HCT116 (cell line): Measurements from ENCODE around the gene MAP4K2. TPM values are rescaled to one million over a fixed set of nuclear protein-coding genes. Genes with fewer than 3 reads are reported as not detected.

Source experiments
- ATAC-seq: fragments of 200-7000 bp; cut with Tn5 transposase; 2 replicates; pipeline ENCODE4 v1.9.1; 2020; ENCODE audit warnings: mild to moderate bottlenecking, moderate library complexity
- BruUV-seq: library from RNA; stranded (reverse); fragments of 400-500 nt; replicated peaks from 2 replicates; lab custom pipeline; 2021; lab: Mats Ljungman, UMichigan
- CTCF ChIA-PET: fragments of 300-600 bp; sonication (Branson Sonifier 250); formaldehyde crosslinking; loops from one replicate; lab custom pipeline; 2021; ENCODE audit warnings: antibody characterized with exemption; lab: Charles Lee
- POLR2A ChIA-PET: fragments of 300-600, 350-600 bp; sonication (Branson Sonifier 250); formaldehyde crosslinking; loops from one replicate; lab custom pipeline; 2021; ENCODE audit warnings: antibody characterized with exemption; lab: Charles Lee
- RAD21 ChIA-PET, 2 experiments: fragments of 300-600 bp; sonication (Branson Sonifier 250); formaldehyde crosslinking; loops; one replicate each; lab custom pipeline; 2023; ENCODE audit warnings: low total read pairs in 2 of 2; ENCODE audit not compliant: uncharacterized antibody in 2 of 2, unreplicated experiment in 2 of 2, low non-redundant PET in 1 of 2; lab: Charles Lee
- DNase-seq: peaks from one replicate; pipeline ENCODE4 v3.0.0-alpha.2; 2010; ENCODE audit warnings: low read depth, low spot score
- H2AFZ ChIP-seq: fragments of 200-600 bp; shearing (Covaris generic), sonication (generic); 2 replicates; pipeline ENCODE4 v1.6.1; 2017; ENCODE audit warnings: low read depth, mixed run types, mixed read lengths, antibody characterized with exemption, low read length; ENCODE audit not compliant: poor library complexity, severe bottlenecking
- H3K27ac ChIP-seq: 2 replicates; pipeline ENCODE4 v1.5.1; 2012; ENCODE audit warnings: low read depth, low read length
- H3K27me3 ChIP-seq: fragments of 200-600 bp; sonication (generic); 2 replicates; pipeline ENCODE4 v1.6.1; 2016; ENCODE audit warnings: mixed run types, low read length, mixed read lengths; ENCODE audit not compliant: insufficient read depth
- H3K36me3 ChIP-seq, 2 experiments: fragments of 200-500 bp in 1 of 2; fragments of 200-600 bp in 1 of 2; sonication (Bioruptor generic) in 1 of 2; sonication (generic) in 1 of 2; 2 replicates each; pipeline versions ENCODE4 v1.5.1 to v1.6.1; 2014 to 2016; ENCODE audit warnings: low read length in 2 of 2, inconsistent platforms in 1 of 2, mixed read lengths in 1 of 2, mixed run types in 1 of 2; ENCODE audit not compliant: insufficient read depth in 2 of 2, control insufficient read depth in 1 of 2
- H3K4me1 ChIP-seq, 2 experiments: fragments of 200-600 bp in 1 of 2; sonication (generic) in 1 of 2; 2 replicates each; pipeline versions ENCODE4 v1.5.1 to v1.6.1; 2012 to 2017; ENCODE audit warnings: low read length in 2 of 2, inconsistent platforms in 1 of 2, mild to moderate bottlenecking in 1 of 2, mixed read lengths in 1 of 2, mixed run types in 1 of 2, moderate library complexity in 1 of 2; ENCODE audit not compliant: insufficient read depth in 2 of 2, control insufficient read depth in 1 of 2
- H3K4me2 ChIP-seq: fragments of 200-600 bp; sonication (generic); 2 replicates; pipeline ENCODE4 v1.6.1; 2017; ENCODE audit warnings: mixed run types, low read length, mixed read lengths
- H3K4me3 ChIP-seq, 2 experiments: fragments of 200-600 bp in 1 of 2; sonication (generic) in 1 of 2; replicated peaks in 1 of 2; 2 replicates each; pipeline ENCODE4 v1.5.1; 2011 to 2016; ENCODE audit warnings: low read length in 2 of 2, control low read depth in 1 of 2, low read depth in 1 of 2, mild to moderate bottlenecking in 1 of 2, mixed read lengths in 1 of 2, mixed run types in 1 of 2
- H3K79me2 ChIP-seq: fragments of 200-600 bp; sonication (generic); 2 replicates; pipeline ENCODE4 v1.6.1; 2017; ENCODE audit warnings: mild to moderate bottlenecking, mixed run types, low read length, moderate library complexity, mixed read lengths; ENCODE audit not compliant: insufficient read depth
- H3K9ac ChIP-seq: fragments of 200-600 bp; sonication (generic); 2 replicates; pipeline ENCODE4 v1.6.1; 2016; ENCODE audit warnings: low read length, mixed read lengths
- H3K9me2 ChIP-seq: fragments of 200-600 bp; sonication (generic), shearing (Covaris generic); 2 replicates; pipeline ENCODE4 v1.6.1; 2017; ENCODE audit warnings: mixed run types, mild to moderate bottlenecking, moderate library complexity; ENCODE audit not compliant: insufficient read depth
- H3K9me3 ChIP-seq, 2 experiments: fragments of 200-500 bp in 1 of 2; fragments of 200-600 bp in 1 of 2; sonication (Bioruptor generic) in 1 of 2; sonication (generic) in 1 of 2; 2 replicates each; pipeline ENCODE4 v1.6.1; 2014 to 2017; ENCODE audit warnings: low read length in 2 of 2, mixed read lengths in 2 of 2, inconsistent platforms in 1 of 2, low read depth in 1 of 2, mild to moderate bottlenecking in 1 of 2, mixed run types in 1 of 2, moderate library complexity in 1 of 2; ENCODE audit not compliant: control insufficient read depth in 1 of 2, insufficient read depth in 1 of 2
- H4K20me1 ChIP-seq: fragments of 200-600 bp; sonication (generic), shearing (Covaris generic); 2 replicates; pipeline ENCODE4 v1.6.1; 2017; ENCODE audit warnings: mixed run types, mild to moderate bottlenecking, moderate library complexity; ENCODE audit not compliant: insufficient read depth
- CBX3 ChIP-seq: IDR thresholded peaks from 2 replicates; pipeline ENCODE4 v1.6.1; 2012; ENCODE audit warnings: low read depth
- CEBPB ChIP-seq: IDR thresholded peaks from 2 replicates; pipeline ENCODE4 v1.6.1; 2012; ENCODE audit warnings: low read depth
- EGR1 ChIP-seq: IDR thresholded peaks from 2 replicates; pipeline ENCODE4 v1.6.1; 2012; ENCODE audit warnings: low read depth
- ELF1 ChIP-seq: IDR thresholded peaks from 2 replicates; pipeline ENCODE4 v1.6.1; 2012; ENCODE audit warnings: low read depth, borderline replicate concordance
- EZH2phosphoT487 ChIP-seq: fragments of 200-600 bp; IDR thresholded peaks from 2 replicates; pipeline ENCODE4 v1.6.1; 2018; ENCODE audit warnings: antibody characterized with exemption, borderline replicate concordance
- FOSL1 ChIP-seq: IDR thresholded peaks from 2 replicates; pipeline ENCODE4 v1.6.1; 2012; ENCODE audit warnings: low read depth
- JUND ChIP-seq: IDR thresholded peaks from 2 replicates; pipeline ENCODE4 v1.6.1; 2012
- POLR2A ChIP-seq: IDR thresholded peaks from 2 replicates; pipeline ENCODE4 v1.7.0; 2011; ENCODE audit warnings: borderline replicate concordance; ENCODE audit not compliant: insufficient read depth, insufficient read length; ENCODE audit errors: extremely low read depth
- REST ChIP-seq: IDR thresholded peaks from 2 replicates; pipeline ENCODE4 v1.6.1; 2012; ENCODE audit warnings: low read depth
- SIN3A ChIP-seq: IDR thresholded peaks from 2 replicates; pipeline ENCODE4 v1.6.1; 2012; ENCODE audit warnings: low read depth
- SP1 ChIP-seq: IDR thresholded peaks from 2 replicates; pipeline ENCODE4 v1.6.1; 2012; ENCODE audit warnings: low read depth
- SRF ChIP-seq: IDR thresholded peaks from 2 replicates; pipeline ENCODE4 v1.6.1; 2012; ENCODE audit warnings: low read depth
- TCF7L2 ChIP-seq: IDR thresholded peaks from 2 replicates; pipeline ENCODE4 v1.7.0; 2011; ENCODE audit warnings: borderline replicate concordance, inconsistent platforms; ENCODE audit not compliant: insufficient read depth, insufficient read length; ENCODE audit errors: extremely low read depth
- ZFX ChIP-seq: fragments of 450-650 bp; IDR thresholded peaks from 2 replicates; pipeline ENCODE4 v1.6.1; 2017
- ZNF274 ChIP-seq: fragments of 200-500 bp; sonication (Bioruptor generic); IDR thresholded peaks from 2 replicates; pipeline ENCODE4 v1.6.1; 2014; ENCODE audit warnings: mild to moderate bottlenecking, low read depth, low read length, inconsistent platforms
- intact Hi-C: fragments of 100-400 bp; cut with micrococcal nuclease; formaldehyde crosslinking; loops from 2 replicates; pipeline ENCODE4 v1.10.0; 2022
- total RNA-seq: library from RNA; stranded (reverse); gene quantifications from one replicate; pipeline ENCODE4 v1.2.1, GENCODE V29; 2021; ENCODE audit not compliant: unreplicated experiment
- TF ChIP-seq, protein P1 (sequence below): IDR thresholded peaks from 2 replicates; pipeline ENCODE4 v1.6.1; 2011; ENCODE audit warnings: mild to moderate bottlenecking, low read length, moderate library complexity; ENCODE audit not compliant: insufficient replicate concordance; ENCODE audit errors: extremely low read depth
- TF ChIP-seq, protein P2 (sequence below), 3 experiments: fragments of 200-600 bp in 1 of 3; sonication (generic) in 1 of 3; IDR thresholded peaks in 2 of 3; conservative IDR thresholded peaks in 1 of 3; 2 replicates each; pipeline ENCODE4 v1.5.1; 2012 to 2017; ENCODE audit warnings: low read depth in 2 of 3, low read length in 2 of 3, antibody characterized with exemption in 1 of 3, borderline replicate concordance in 1 of 3, control low read depth in 1 of 3, mild to moderate bottlenecking in 1 of 3, mixed read lengths in 1 of 3, mixed run types in 1 of 3, moderate library complexity in 1 of 3; ENCODE audit not compliant: insufficient read depth in 1 of 3
- TF ChIP-seq, protein P3 (sequence below): IDR thresholded peaks from 2 replicates; pipeline ENCODE4 v1.6.1; 2012
- TF ChIP-seq, protein P4 (sequence below): IDR thresholded peaks from 2 replicates; pipeline ENCODE4 v1.6.1; 2012

Gene MAP4K2
- total RNA-seq, 1 experiment from 2014 or later, result 44.2 TPM

GRCh38 chr11:64796757-64797541, 6.1 kb downstream of the MAP4K2 start:
- Histone ChIP-seq H2AFZ (no peak overlapping the region), H3K9me2 (no peaks in the 10 kb centered on the region), H3K9me3 (no peaks in the 10 kb centered on the region), H3K9ac (no peak overlapping the region), H3K27ac (no peak overlapping the region), H3K4me2 (no peak overlapping the region), H3K4me1 (peaks cover 15 to 30% of the 10 kb centered on the region in 2 experiments; a peak in 3 of 4 replicates), H4K20me1 (no peaks in the 10 kb centered on the region), H3K36me3 (no peaks in the 10 kb centered on the region; a peak in 1 of 4 replicates), H3K79me2 (no peaks in the 10 kb centered on the region), H3K27me3 (no peaks in the 10 kb centered on the region), H3K4me3 (no peak overlapping the region)
- no peak for TF ChIP-seq SRF
- TF ChIP-seq SP1, result no peak
- TF ChIP-seq FOSL1, result no peak
- no peak for TF ChIP-seq EGR1
- TF ChIP-seq EZH2phosphoT487, result no peak
- TF ChIP-seq ELF1, result no peak
- TF ChIP-seq CBX3, result no peak
- TF ChIP-seq POLR2A, result no peak
- TF ChIP-seq, protein P1, sequence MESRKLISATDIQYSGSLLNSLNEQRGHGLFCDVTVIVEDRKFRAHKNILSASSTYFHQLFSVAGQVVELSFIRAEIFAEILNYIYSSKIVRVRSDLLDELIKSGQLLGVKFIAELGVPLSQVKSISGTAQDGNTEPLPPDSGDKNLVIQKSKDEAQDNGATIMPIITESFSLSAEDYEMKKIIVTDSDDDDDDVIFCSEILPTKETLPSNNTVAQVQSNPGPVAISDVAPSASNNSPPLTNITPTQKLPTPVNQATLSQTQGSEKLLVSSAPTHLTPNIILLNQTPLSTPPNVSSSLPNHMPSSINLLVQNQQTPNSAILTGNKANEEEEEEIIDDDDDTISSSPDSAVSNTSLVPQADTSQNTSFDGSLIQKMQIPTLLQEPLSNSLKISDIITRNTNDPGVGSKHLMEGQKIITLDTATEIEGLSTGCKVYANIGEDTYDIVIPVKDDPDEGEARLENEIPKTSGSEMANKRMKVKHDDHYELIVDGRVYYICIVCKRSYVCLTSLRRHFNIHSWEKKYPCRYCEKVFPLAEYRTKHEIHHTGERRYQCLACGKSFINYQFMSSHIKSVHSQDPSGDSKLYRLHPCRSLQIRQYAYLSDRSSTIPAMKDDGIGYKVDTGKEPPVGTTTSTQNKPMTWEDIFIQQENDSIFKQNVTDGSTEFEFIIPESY, result no peak
- TF ChIP-seq JUND, result no peak
- TF ChIP-seq, protein P2, sequence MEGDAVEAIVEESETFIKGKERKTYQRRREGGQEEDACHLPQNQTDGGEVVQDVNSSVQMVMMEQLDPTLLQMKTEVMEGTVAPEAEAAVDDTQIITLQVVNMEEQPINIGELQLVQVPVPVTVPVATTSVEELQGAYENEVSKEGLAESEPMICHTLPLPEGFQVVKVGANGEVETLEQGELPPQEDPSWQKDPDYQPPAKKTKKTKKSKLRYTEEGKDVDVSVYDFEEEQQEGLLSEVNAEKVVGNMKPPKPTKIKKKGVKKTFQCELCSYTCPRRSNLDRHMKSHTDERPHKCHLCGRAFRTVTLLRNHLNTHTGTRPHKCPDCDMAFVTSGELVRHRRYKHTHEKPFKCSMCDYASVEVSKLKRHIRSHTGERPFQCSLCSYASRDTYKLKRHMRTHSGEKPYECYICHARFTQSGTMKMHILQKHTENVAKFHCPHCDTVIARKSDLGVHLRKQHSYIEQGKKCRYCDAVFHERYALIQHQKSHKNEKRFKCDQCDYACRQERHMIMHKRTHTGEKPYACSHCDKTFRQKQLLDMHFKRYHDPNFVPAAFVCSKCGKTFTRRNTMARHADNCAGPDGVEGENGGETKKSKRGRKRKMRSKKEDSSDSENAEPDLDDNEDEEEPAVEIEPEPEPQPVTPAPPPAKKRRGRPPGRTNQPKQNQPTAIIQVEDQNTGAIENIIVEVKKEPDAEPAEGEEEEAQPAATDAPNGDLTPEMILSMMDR (IDR thresholded peaks at IDR 0.05 in 2 of 3, conservative IDR thresholded peaks at IDR 0.05 in 1 of 3; ENCODE audit: borderline replicate concordance in 1 of 3, insufficient read depth in 1 of 3, low read depth in 2 of 3, low read length in 2 of 3), result no peak
- no peak for TF ChIP-seq ZNF274
- TF ChIP-seq CEBPB, result no peak
- TF ChIP-seq, protein P3, sequence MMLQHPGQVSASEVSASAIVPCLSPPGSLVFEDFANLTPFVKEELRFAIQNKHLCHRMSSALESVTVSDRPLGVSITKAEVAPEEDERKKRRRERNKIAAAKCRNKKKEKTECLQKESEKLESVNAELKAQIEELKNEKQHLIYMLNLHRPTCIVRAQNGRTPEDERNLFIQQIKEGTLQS, result no peak
- no peak for TF ChIP-seq REST
- no peak for TF ChIP-seq SIN3A
- TF ChIP-seq ZFX, result no peak
- TF ChIP-seq TCF7L2, result no peak
- TF ChIP-seq, protein P4, sequence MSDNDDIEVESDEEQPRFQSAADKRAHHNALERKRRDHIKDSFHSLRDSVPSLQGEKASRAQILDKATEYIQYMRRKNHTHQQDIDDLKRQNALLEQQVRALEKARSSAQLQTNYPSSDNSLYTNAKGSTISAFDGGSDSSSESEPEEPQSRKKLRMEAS, result no peak
- ATAC-seq (no peak), DNase-seq (no peak)
- POLR2A ChIA-PET, result interaction anchor here (0.6 kb wide), 1 partner anchor 61 kb away, joined by 3 read pairs; no protein-coding TSS in a partner anchor
- BruUV-seq, result no TSS peak
- intact Hi-C loops, result no loop called here
- RAD21 ChIA-PET, result no interaction called here
- CTCF ChIA-PET, result no interaction called here
